ENCODE results near the gene ARFIP2.

- no peak for TF ChIP-seq POLR2AphosphoS5 (IDR thresholded peaks at IDR 0.05)
- no peak for TF ChIP-seq CTCF (IDR thresholded peaks at IDR 0.05)
- no peak for TF ChIP-seq POLR2A (IDR thresholded peaks at IDR 0.05)
- TF ChIP-seq EP300 (IDR thresholded peaks at IDR 0.05): no peak
Observed at GRCh38 chr11:6455070-6455469, 26.1 kb downstream of the ARFIP2 start.
